ENCODE measurements around the gene FLNB. TPM values are rescaled to one million over a fixed set of nuclear protein-coding genes. Genes with fewer than 3 reads are reported as not detected.

The FLNB gene
- total and polyA plus RNA-seq, 2 of the 13 experiments (the other 11 are each of a cell fraction or from before 2014, with no cell fraction given): 106 to 130 TPM

GRCh38 chr3:57992452-57993213 is 15.6 kb upstream of the FLNB start (continued):
- TF ChIP-seq TCF7 (IDR thresholded peaks at IDR 0.05; ENCODE audit: low read depth) (no peak), SNAI1 (CRISPR knock-in tag; IDR thresholded peaks at IDR 0.05; ENCODE audit: borderline replicate concordance) (no peak), ZNF75D (CRISPR knock-in tag; IDR thresholded peaks at IDR 0.05; ENCODE audit: borderline replicate concordance) (no peak), ZNF281 (CRISPR knock-in tag; IDR thresholded peaks at IDR 0.05; ENCODE audit: borderline replicate concordance) (no peak), KMT2A (CRISPR knock-in tag; IDR thresholded peaks at IDR 0.05) (no peak), NFKBIZ (CRISPR knock-in tag; IDR thresholded peaks at IDR 0.05) (no peak), ZBTB33 (CRISPR knock-in tag; IDR thresholded peaks at IDR 0.05) (no peak), ATF7 (IDR thresholded peaks at IDR 0.05) (no peak), ATF7 (CRISPR knock-in tag; IDR thresholded peaks at IDR 0.05) (no peak), LBX2 (CRISPR knock-in tag; IDR thresholded peaks at IDR 0.05; ENCODE audit: borderline replicate concordance) (no peak), PHF21A (CRISPR knock-in tag; IDR thresholded peaks at IDR 0.05) (peak; percentile 94), ZNF10 (CRISPR knock-in tag; IDR thresholded peaks at IDR 0.05; ENCODE audit: borderline replicate concordance, low read depth) (no peak), TAF15 (IDR thresholded peaks at IDR 0.05; ENCODE audit: low read depth, low read length, poor library complexity, severe bottlenecking) (no peak), ZFP36L1 (CRISPR knock-in tag; IDR thresholded peaks at IDR 0.05) (no peak), MAZ (IDR thresholded peaks at IDR 0.05; ENCODE audit: borderline replicate concordance, low read depth, low read length) (peak; percentile 39; the same call in 1 of the 2 replicates), MAZ (CRISPR knock-in tag; IDR thresholded peaks at IDR 0.05; ENCODE audit: low read depth) (peak; percentile 56; the same call in 1 of the 2 replicates), MEF2D (CRISPR knock-in tag; IDR thresholded peaks at IDR 0.05) (no peak; the same call in 1 of the 2 replicates), MEIS2 (CRISPR knock-in tag; IDR thresholded peaks at IDR 0.05) (peak; percentile 62; the same call in 1 of the 2 replicates), ZNF329 (CRISPR knock-in tag; IDR thresholded peaks at IDR 0.05; ENCODE audit: low read depth) (no peak), IRF9 (CRISPR knock-in tag; IDR thresholded peaks at IDR 0.05; ENCODE audit: borderline replicate concordance) (no peak), ETV6 (CRISPR knock-in tag; conservative IDR thresholded peaks at IDR 0.05) (no peak), NCOA2 (CRISPR knock-in tag; IDR thresholded peaks at IDR 0.05) (peak; percentile 71), FOXK2 (IDR thresholded peaks at IDR 0.05) (peak; percentile 24; the same call in 1 of the 2 replicates), ARHGAP35 (CRISPR knock-in tag; IDR thresholded peaks at IDR 0.05; ENCODE audit: borderline replicate concordance) (no peak)
